ENCODE data around the gene AGTRAP. TPM values are rescaled to one million over a fixed set of nuclear protein-coding genes. Genes with fewer than 3 reads are reported as not detected.

Gene AGTRAP
- total and polyA plus RNA-seq, 2 of the 8 experiments (the other 6 are each of a cell fraction or from before 2014, with no cell fraction given): 69.7 to 192 TPM

- H3K79me2 ChIP-seq (ENCODE audit: control insufficient read depth in 1 of 2, insufficient read depth in 2 of 2, low read length in 2 of 2): no peaks in the 10 kb centered on the region
- H3K56ac ChIP-seq (replicated peaks; ENCODE audit: insufficient read length, low read depth, low read length): no peak overlapping the region
- H2BK15ac ChIP-seq (ENCODE audit: low read length): no peak overlapping the region
- no peaks in the 10 kb centered on the region for H3K9me3 ChIP-seq (ENCODE audit: insufficient read depth in 2 of 2, low read depth in 1 of 2, low read length in 1 of 2)
- H3K4ac ChIP-seq (replicated peaks; ENCODE audit: insufficient read length, low read depth, low read length): no peak overlapping the region
- FAIRE-seq (no peak), DNase-seq (ENCODE audit: low read depth in 1 of 2, low spot score in 2 of 2) (no peak)
- H2BK120ac ChIP-seq (replicated peaks; ENCODE audit: low read depth, low read length): no peak overlapping the region
- H4K5ac ChIP-seq (ENCODE audit: insufficient read length, low read depth, low read length): no peak overlapping the region
- H3K79me1 ChIP-seq (ENCODE audit: low read depth, low read length): no peaks in the 10 kb centered on the region; the same call in 1 of the 2 replicates
- peaks cover 0 to 5% of the 10 kb centered on the region in 2 experiments for H4K20me1 ChIP-seq (replicated peaks in 1 of 2; ENCODE audit: control insufficient read depth in 1 of 2, insufficient read depth in 2 of 2, low read length in 2 of 2)
- H3K4me1 ChIP-seq (replicated peaks in 1 of 4; ENCODE audit: control insufficient read depth in 3 of 4, insufficient read depth in 4 of 4, low read length in 3 of 4): peaks cover 3 to 14% (median 13%) of the 10 kb centered on the region in 4 experiments
- CTCF ChIA-PET (ENCODE audit: partially characterized antibody): interaction anchor here (0.6 to 1.1 kb wide), 3 partner anchors 11 to 175 kb away, joined by 3 read pairs; no protein-coding TSS in a partner anchor
- TF ChIP-seq TAF7 (optimal IDR thresholded peaks at IDR 0.05; ENCODE audit: borderline replicate concordance, low read depth, low read length): no peak
- H3K27me3 ChIP-seq (replicated peaks in 1 of 4; ENCODE audit: control insufficient read depth in 3 of 4, extremely low read depth in 1 of 4, insufficient read depth in 3 of 4, low read length in 3 of 4): no peaks in the 10 kb centered on the region
- whole genome bisulfite sequencing, 2 experiments (ENCODE audit: extremely low coverage in 1 of 2, insufficient coverage in 1 of 2, insufficient read length in 1 of 2, insufficient replicate concordance in 2 of 2, low coverage in 1 of 2, low lambda C conversion rate in 2 of 2, missing lambda C conversion rate in 1 of 2): 91% methylated on average over 11 of the region's 11 CpGs; no CpG with 5 or more reads in 1 of the 2 experiments
- no peaks in the 10 kb centered on the region for H3K23me2 ChIP-seq (ENCODE audit: low read depth, low read length)
- H2BK5ac ChIP-seq (ENCODE audit: low read depth, low read length): no peak overlapping the region
- H3K14ac ChIP-seq (ENCODE audit: insufficient read length): no peak overlapping the region
- H3K27ac ChIP-seq (ENCODE audit: low read depth, low read length): no peak overlapping the region
- no peak overlapping the region for H2BK12ac ChIP-seq (ENCODE audit: low read depth, low read length)
- H2BK20ac ChIP-seq (ENCODE audit: low read length): no peak overlapping the region
- H3K23ac ChIP-seq (ENCODE audit: insufficient read length): no peak overlapping the region
- peaks cover 9 to 21% (median 11%) of the 10 kb centered on the region in 4 experiments; a peak in 5 of 8 replicates for H3K36me3 ChIP-seq (ENCODE audit: control insufficient read depth in 2 of 4, insufficient read depth in 4 of 4, low read length in 3 of 4)
- POLR2A ChIA-PET (ENCODE audit: partially characterized antibody): interaction anchor here (1.7 to 2.0 kb wide), 2 partner anchors 39 to 101 kb away, joined by 4 to 6 read pairs; partner anchors contain the start of gene DRAXIN
- no peak overlapping the region for H3K18ac ChIP-seq (ENCODE audit: extremely low read depth, low read length)
- no peak overlapping the region for H4K8ac ChIP-seq (ENCODE audit: extremely low read depth, insufficient read depth, low read length)
- no peak overlapping the region for H2AK5ac ChIP-seq (ENCODE audit: low read depth, low read length)
- H2AFZ ChIP-seq (ENCODE audit: low read length): no peak overlapping the region
- H3K4me2 ChIP-seq (ENCODE audit: insufficient read depth in 1 of 2, low read depth in 2 of 2, low read length in 2 of 2): no peak overlapping the region
- no peak overlapping the region for H3K9ac ChIP-seq (replicated peaks in 1 of 4; ENCODE audit: extremely low read depth in 1 of 4, low read depth in 3 of 4, low read length in 3 of 4)
- no peak overlapping the region for H3K4me3 ChIP-seq (ENCODE audit: extremely low read depth in 1 of 4, insufficient read depth in 2 of 4, low read depth in 3 of 4, low read length in 4 of 4)
- H4K91ac ChIP-seq (replicated peaks; ENCODE audit: insufficient read length, low read length): no peak overlapping the region
Observed at GRCh38 chr1:11792106-11792505, 56.2 kb downstream of the AGTRAP start.

Data from H1 (cell line).